ENCODE measurements around the gene EFCAB6.

EFCAB6 gene

DNA sequence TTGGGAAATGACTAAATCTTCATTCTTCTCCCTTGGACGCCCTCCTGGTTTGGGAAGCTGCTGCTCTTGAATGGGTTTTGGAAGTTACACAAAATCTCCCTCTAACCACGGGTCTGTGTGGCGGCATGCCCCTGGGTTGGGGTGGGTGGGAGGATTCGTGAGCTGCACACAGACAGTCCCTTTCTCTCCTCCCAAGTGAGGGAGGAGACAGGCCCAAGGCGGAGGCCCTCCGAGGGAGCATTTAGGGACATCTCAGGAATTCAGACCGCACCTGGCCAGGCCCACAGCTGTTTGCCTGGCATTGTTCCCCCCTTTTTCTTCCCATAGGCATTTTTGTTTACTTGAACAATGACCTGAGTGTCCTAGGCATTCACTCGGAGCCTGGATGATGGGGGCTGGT lies 306.2 kb downstream of the EFCAB6 start:
- TF ChIP-seq, protein P1, sequence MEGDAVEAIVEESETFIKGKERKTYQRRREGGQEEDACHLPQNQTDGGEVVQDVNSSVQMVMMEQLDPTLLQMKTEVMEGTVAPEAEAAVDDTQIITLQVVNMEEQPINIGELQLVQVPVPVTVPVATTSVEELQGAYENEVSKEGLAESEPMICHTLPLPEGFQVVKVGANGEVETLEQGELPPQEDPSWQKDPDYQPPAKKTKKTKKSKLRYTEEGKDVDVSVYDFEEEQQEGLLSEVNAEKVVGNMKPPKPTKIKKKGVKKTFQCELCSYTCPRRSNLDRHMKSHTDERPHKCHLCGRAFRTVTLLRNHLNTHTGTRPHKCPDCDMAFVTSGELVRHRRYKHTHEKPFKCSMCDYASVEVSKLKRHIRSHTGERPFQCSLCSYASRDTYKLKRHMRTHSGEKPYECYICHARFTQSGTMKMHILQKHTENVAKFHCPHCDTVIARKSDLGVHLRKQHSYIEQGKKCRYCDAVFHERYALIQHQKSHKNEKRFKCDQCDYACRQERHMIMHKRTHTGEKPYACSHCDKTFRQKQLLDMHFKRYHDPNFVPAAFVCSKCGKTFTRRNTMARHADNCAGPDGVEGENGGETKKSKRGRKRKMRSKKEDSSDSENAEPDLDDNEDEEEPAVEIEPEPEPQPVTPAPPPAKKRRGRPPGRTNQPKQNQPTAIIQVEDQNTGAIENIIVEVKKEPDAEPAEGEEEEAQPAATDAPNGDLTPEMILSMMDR (IDR thresholded peaks at IDR 0.05; ENCODE audit: insufficient read depth, missing control alignments) = no peak
- DNase-seq (ENCODE audit: insufficient read length, low spot score) (no peak), FAIRE-seq (no peak)

DNA sequence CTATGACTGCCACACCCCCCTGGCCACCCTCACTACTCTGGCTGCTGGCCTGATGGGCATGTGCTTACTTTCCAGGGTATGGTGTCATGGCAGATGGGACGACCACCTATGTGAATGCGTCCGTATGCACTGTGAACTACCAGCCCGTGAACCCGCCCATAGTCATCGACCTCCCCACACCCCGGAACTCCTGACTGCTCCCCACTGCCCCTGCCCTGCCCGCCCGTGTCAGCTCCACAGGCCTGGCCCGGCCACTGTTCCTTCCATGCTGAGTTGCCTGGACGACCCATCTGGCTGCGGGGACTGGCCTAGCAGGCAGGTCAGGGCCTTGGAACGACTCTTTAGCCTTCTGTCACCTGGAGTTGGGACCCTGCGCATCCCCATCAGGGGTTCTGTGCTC lies 306.7 kb downstream of the EFCAB6 start:
- TF ChIP-seq, protein P1 (IDR thresholded peaks at IDR 0.05; ENCODE audit: insufficient read depth, missing control alignments) = no peak
- FAIRE-seq = no peak
- no peak for DNase-seq (ENCODE audit: insufficient read length, low spot score)

DNA sequence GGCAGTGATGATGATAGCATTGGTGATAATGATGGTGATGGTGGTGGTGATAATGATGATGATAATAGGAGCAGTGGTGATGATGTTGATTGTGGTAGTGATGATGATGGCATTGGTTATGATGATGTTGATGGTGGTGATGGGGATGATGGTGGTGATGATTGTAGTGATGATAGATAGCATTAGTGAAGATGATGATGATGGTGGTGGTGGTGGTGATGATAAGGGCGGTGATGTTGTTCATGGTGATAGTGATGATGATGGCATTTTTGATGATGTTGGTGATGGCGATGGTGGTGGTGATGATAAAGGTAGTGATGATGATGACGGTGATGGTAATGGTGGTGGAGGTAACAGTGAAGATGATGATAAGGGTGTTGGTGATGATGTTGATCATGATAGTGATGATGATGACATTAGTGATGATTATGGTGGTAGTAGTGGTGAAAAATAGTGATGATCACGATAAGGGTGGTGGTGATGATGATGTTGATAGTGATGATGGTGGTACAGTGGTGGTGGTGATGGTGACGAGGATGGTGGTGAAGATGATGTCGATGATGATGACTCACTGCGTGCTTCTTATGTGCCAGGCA lies 307.3 kb downstream of the EFCAB6 start:
- DNase-seq (ENCODE audit: insufficient read length, low spot score) (no peak), FAIRE-seq (no peak)
- TF ChIP-seq, protein P1 (IDR thresholded peaks at IDR 0.05; ENCODE audit: insufficient read depth, missing control alignments) = no peak

DNA sequence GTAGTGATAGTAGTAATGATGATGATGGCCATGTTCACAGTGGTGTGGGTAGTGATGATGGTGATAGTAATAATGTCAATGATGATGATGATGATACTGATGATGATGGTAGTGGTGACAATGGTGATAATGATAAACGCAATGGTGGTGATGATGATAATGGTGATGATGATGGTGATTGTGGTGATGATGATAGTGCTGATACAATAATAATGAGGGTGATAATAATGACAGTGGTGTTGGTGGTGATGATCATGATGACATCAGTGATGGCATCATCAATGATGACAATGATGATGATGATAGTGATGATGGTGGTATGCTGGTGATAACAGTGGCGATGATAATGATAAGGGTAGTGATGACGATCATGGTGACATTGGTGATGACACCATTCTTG lies 308.0 kb downstream of the EFCAB6 start:
- TF ChIP-seq, protein P1 (IDR thresholded peaks at IDR 0.05; ENCODE audit: insufficient read depth, missing control alignments) = no peak
- no peak for FAIRE-seq
- no peak for DNase-seq (ENCODE audit: insufficient read length, low spot score)

DNA sequence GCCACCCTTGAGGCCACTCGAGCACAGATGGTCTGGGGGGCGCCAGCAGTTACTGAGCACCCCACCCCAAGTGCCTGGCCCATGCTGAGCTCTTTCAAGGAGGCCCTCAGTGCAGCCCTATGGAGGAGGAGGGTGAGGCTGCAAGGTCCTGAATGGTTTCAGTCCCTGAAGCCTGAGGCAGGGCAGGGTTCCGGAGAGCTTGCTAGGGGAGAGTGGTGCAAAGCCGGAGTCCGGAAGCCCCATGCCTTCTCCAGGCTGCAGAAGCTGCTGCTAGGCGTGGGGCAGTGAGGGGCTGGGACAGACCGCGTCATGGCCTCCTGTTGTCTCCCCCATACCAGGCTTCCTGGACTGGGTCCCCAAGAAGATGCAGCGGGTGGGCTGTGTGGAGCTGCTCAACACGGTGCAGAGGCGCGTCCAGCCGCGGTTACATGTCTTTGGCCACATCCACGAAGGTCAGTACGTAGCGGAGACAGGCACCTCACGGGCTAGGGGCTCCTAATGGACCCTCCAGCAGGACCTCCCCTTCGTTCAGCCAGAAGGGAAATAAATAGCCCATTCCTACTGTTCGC lies 309.7 kb downstream of the EFCAB6 start:
- TF ChIP-seq, protein P1 (IDR thresholded peaks at IDR 0.05; ENCODE audit: insufficient read depth, missing control alignments) = no peak
- FAIRE-seq (no peak), DNase-seq (ENCODE audit: insufficient read length, low spot score) (no peak)

DNA sequence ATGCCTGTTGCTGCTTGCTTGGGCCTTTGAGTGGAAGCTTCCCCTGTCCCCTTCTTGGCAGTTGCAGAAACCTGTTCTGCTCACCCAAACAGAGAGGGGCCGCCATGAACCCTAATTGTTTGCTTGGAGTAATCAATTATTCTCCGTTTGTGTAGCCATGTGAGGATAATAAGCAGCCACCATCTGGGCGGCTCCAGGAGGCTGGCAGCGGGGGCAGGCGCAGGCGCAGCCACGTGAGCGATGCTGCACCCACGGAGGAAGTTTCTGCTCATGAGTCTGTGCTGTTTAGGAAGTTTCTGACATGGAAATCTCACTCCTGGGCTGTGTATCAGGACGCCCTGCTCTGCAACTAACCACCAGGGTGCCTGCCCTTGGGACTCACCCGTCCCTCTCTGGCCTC lies 310.2 kb downstream of the EFCAB6 start:
- TF ChIP-seq, protein P1 (IDR thresholded peaks at IDR 0.05; ENCODE audit: insufficient read depth, missing control alignments) = no peak
- no peak for DNase-seq (ENCODE audit: insufficient read length, low spot score)
- FAIRE-seq = no peak
